T-helper 17 cell (primary cell): ENCODE data around the gene DOCK9. TPM values are rescaled to one million over a fixed set of nuclear protein-coding genes. Genes with fewer than 3 reads are reported as not detected.

Experiments used
- ATAC-seq: fragments of 150-1000 bp; cut with Tn5 transposase; 2 replicates; pipeline ENCODE4 v1.10.0; 2021; ENCODE audit warnings: mild to moderate bottlenecking, moderate library complexity
- DNase-seq, 3 donors: peaks; one replicate each; pipeline versions ENCODE4 v3.0.0 to v3.0.0-alpha.2; 2020 to 2021
- H3K9me3 ChIP-seq: one replicate; pipeline ENCODE4 v1.7.0; 2013; ENCODE audit warnings: low read length, mild to moderate bottlenecking; ENCODE audit not compliant: control insufficient read depth, poor library complexity, severe bottlenecking
- H3K27ac Mint-ChIP-seq: one replicate; pipeline ENCODE4 v1.8.0; 2022; ENCODE audit warnings: mild to moderate bottlenecking, moderate library complexity, mixed read lengths
- H3K27me3 Mint-ChIP-seq: one replicate; pipeline ENCODE4 v1.8.0; 2022; ENCODE audit warnings: mixed read lengths
- H3K36me3 Mint-ChIP-seq: one replicate; pipeline ENCODE4 v1.8.0; 2022; ENCODE audit warnings: low read depth, mixed read lengths
- H3K4me1 Mint-ChIP-seq: one replicate; pipeline ENCODE4 v1.8.0; 2022; ENCODE audit warnings: mild to moderate bottlenecking, mixed read lengths
- H3K4me3 Mint-ChIP-seq: one replicate; pipeline ENCODE4 v1.8.0; 2022; ENCODE audit warnings: mild to moderate bottlenecking, moderate library complexity, mixed read lengths
- total RNA-seq, 4 donors: library from RNA in 2 of 4; stranded (reverse) in 2 of 4; gene quantifications; one replicate each; pipeline ENCODE4 v1.2.3 and lab custom pipeline; 2022 to 2026

The DOCK9 gene
- total RNA-seq, 2 donors from 2014 or later: 95.2 to 119 TPM

DNA sequence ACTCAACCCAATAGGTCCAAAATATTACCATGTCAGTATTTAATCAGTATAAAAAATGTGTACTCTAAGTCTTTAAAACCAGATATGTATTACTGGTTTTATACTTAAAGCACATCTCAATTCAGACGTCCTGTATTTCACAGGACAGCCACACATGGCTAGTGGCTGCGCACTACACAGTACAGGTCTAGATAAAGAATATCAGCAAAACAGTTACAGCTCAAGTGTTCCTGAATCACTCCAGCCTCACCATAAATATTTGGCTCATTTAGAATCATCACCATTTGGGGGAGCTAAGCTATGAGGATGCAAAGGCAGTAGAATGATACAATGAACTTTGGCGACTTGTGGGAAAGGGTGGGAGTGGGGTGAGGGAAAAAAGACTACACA lies 89.0 kb downstream of the DOCK9 start:
- no peaks in the 10 kb centered on the region for H3K9me3 ChIP-seq
- Mint-ChIP-seq H3K4me1 (peaks cover 8% of the 10 kb centered on the region), H3K4me3 (no peak overlapping the region), H3K36me3 (peaks cover 11% of the 10 kb centered on the region), H3K27me3 (no peaks in the 10 kb centered on the region), H3K27ac (no peak overlapping the region)
- DNase-seq: no peak
- ATAC-seq: no peak

DNA sequence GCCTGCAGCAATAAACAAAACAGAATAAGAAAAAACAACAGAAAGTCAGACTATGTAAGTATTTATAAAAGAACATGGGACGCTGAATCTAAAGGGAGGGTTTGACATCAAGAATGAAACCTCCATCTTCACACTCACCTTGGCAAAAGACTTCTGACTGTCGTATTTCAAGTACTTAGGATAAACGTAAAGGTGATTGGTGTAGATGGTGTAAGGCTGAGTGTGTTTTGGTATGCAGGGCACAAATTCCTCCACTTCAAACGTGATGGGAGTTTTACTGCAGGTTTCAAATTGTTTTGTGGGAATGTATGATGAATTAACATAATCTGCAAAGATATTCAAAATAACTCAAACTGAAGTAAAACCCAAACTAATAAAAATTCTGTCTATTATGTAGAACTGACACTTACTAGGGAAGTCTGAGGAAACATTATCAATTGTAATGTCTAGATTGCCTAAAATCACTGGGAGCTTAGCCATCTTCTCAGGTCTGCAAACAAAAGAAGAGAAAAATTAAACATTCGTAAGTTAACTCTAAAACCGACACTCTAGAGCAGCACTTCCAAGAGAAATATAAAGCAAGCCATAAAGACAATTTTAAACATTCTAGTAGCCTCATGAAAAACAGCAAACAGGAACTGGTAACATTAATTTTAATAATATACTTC lies 89.5 kb downstream of the DOCK9 start:
- no peak overlapping the region for H3K27ac Mint-ChIP-seq
- H3K36me3 Mint-ChIP-seq: peaks cover 11% of the 10 kb centered on the region
- DNase-seq: no peak
- no peak for ATAC-seq
- H3K27me3 Mint-ChIP-seq: no peaks in the 10 kb centered on the region
- H3K4me3 Mint-ChIP-seq: no peak overlapping the region
- H3K9me3 ChIP-seq: no peaks in the 10 kb centered on the region
- peaks cover 8% of the 10 kb centered on the region for H3K4me1 Mint-ChIP-seq

DNA sequence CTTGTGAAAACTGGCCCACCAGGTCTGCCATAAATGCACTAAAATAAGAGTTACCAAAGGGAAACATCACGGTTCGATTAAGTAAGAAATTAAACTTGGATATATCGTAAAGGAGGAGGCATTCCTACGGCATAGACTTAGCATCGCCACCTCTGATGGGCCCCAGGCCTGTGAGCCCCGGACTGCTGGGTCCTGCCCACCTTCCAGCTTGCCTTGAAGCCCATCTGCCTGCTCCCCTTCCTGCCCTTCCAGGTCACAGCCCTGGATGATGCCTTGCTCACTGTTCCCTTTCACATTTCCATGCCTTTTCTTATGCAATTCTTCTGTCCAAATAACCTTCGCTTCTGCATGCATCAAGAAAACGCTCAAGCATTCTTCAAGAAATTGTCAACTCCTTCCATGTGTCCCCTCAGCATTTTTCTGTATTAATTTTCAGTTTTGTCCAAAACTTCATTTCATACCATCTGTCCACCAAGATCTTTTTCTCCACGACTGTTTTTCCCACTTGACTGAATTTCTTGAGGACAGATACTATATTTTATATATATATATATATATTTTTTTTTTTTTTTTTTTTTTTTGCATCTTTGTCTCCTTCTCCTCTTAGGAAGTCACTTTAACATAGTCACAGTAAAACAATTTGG lies 91.2 kb downstream of the DOCK9 start:
- Mint-ChIP-seq H3K27ac (no peak overlapping the region), H3K4me1 (peaks cover 5% of the 10 kb centered on the region), H3K4me3 (no peak overlapping the region), H3K27me3 (no peaks in the 10 kb centered on the region), H3K36me3 (peaks cover 15% of the 10 kb centered on the region)
- DNase-seq (no peak), ATAC-seq (no peak)
- no peaks in the 10 kb centered on the region for H3K9me3 ChIP-seq

DNA sequence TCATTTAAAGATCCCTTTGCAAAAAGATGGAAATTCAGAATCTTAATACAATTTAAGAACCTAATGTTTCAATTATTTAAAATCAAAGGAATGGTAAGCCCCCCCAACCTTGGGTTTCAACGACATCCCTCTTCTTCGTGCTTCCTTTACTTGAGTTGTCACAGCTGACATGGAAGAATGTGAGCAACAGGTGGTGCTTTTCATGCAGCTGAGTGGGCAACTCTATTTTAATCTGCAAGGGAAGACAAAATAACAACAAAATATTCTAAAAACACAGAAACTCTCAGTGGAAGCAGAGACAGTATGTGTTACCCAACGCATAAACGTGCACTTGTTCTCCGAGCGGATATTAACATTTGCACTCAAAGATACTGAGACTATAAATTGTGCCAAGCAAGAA lies 92.3 kb downstream of the DOCK9 start:
- ATAC-seq (no peak), DNase-seq (no peak)
- Mint-ChIP-seq H3K27me3 (no peaks in the 10 kb centered on the region), H3K36me3 (peaks cover 20% of the 10 kb centered on the region), H3K4me1 (peaks cover 5% of the 10 kb centered on the region), H3K4me3 (no peak overlapping the region), H3K27ac (no peak overlapping the region)
- H3K9me3 ChIP-seq: no peaks in the 10 kb centered on the region

DNA sequence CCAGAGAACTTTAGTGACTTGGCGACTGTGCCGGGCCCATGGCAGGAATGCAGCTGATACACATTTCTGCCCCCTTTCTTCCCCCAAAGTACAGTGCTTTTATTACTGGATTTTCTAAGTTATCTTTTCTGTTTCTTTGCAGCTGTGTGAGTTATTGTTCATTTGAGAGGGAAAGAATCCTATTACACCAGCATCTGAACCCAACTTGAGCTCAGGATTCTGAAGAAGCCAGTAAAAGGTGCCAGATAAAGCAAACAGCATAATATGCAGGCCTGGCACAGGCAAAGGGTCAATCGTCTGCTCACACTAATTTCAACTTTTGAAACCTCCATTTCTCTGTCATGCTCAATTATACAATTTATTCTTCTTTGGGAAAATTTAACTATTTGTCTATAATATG lies 93.9 kb downstream of the DOCK9 start:
- Mint-ChIP-seq H3K36me3 (peaks cover 26% of the 10 kb centered on the region), H3K27ac (no peak overlapping the region), H3K4me3 (no peak overlapping the region), H3K27me3 (no peaks in the 10 kb centered on the region), H3K4me1 (peaks cover 3% of the 10 kb centered on the region)
- no peak for ATAC-seq
- no peaks in the 10 kb centered on the region for H3K9me3 ChIP-seq
- DNase-seq: no peak

DNA sequence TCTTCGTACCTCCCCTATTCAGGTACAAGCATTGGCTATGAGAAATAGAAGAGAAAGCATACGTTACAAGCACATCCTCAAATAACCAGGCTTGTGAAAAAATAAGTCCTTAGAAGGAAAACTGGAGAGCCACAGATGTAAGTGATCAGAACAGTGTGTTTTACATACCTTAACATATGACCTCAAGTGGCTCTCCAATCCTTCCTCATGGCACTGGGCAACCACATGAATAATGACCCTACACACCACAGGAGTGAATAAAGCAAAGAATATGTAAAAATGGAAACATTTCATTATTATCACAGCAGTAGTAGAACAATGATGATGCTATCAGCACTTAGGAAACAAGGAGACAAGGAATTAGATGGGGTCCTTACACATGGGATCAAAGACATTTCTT lies 96.5 kb downstream of the DOCK9 start:
- no peaks in the 10 kb centered on the region for H3K27me3 Mint-ChIP-seq
- H3K36me3 Mint-ChIP-seq: peaks cover 29% of the 10 kb centered on the region
- H3K4me1 Mint-ChIP-seq: peaks cover 10% of the 10 kb centered on the region
- no peak for DNase-seq
- ATAC-seq: no peak
- H3K9me3 ChIP-seq: no peaks in the 10 kb centered on the region
- H3K27ac Mint-ChIP-seq: no peak overlapping the region
- H3K4me3 Mint-ChIP-seq: no peak overlapping the region

DNA sequence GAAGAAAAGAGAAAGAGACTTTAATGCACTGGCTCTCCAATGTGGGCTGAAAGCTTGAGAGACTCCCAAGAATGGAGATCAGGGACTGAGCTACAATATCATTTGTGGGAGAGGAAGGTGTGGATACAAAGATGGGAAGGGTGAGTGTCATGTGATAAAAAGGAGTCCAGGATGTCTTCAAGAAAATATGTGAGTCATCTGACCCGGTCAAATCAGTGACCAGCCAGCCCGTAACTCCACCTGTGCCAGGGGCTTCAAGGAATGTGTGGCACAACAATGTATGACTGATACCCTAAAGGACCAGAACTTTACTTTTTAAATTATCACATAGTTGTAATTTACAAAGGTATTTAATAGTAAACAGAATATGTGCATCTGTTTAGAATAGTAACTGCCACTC lies 97.2 kb downstream of the DOCK9 start:
- Mint-ChIP-seq H3K36me3 (peaks cover 29% of the 10 kb centered on the region), H3K4me3 (no peak overlapping the region), H3K27me3 (no peaks in the 10 kb centered on the region), H3K27ac (peak overlapping the region; percentile 37), H3K4me1 (peaks cover 11% of the 10 kb centered on the region)
- no peaks in the 10 kb centered on the region for H3K9me3 ChIP-seq
- ATAC-seq (no peak), DNase-seq (no peak)

DNA sequence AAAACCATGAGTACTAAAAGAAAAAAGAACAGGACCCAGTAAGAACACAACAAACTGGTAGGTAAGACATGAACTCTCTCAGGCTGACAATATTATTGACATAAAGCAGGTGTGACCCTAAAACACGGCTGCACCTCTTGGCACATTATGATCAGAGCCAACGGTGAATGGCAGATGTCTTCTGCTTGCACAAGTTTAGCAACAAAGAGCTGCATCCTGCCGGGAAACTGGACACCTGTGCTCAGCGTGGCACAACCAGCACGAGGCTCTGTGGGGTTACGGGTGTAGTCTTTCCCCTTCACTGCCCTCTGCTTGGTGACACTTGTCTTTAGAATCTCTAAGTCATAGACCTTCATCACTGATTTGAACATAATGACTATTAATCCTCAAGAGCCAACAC lies 97.9 kb downstream of the DOCK9 start:
- Mint-ChIP-seq H3K4me1 (peaks cover 16% of the 10 kb centered on the region), H3K36me3 (peaks cover 31% of the 10 kb centered on the region), H3K27ac (peak overlapping the region; percentile 37), H3K4me3 (no peak overlapping the region), H3K27me3 (no peaks in the 10 kb centered on the region)
- ATAC-seq (no peak), DNase-seq (no peak)
- H3K9me3 ChIP-seq: no peaks in the 10 kb centered on the region

DNA sequence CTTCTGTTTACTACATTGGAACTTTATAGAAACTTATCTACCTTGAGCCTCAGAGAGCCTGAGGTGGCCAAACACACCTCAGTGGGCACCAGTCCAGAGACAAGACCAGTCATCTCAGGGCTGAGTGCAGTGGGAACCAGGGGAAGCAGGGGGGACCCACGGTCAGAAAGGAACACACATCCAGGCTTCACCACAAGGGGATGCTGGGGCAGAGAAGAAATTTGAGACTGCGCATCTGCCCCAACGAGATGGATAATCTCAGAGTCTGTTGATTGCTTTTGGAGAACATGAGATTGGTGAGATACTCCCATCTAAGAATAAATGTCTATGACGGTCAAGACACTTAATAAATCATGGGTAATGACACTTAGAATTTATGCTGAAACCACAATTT lies 98.7 kb downstream of the DOCK9 start:
- no peak for ATAC-seq
- Mint-ChIP-seq H3K4me1 (peaks cover 22% of the 10 kb centered on the region), H3K36me3 (peaks cover 33% of the 10 kb centered on the region), H3K27me3 (no peaks in the 10 kb centered on the region), H3K27ac (peak overlapping the region; percentile 37), H3K4me3 (no peak overlapping the region)
- no peak for DNase-seq
- no peaks in the 10 kb centered on the region for H3K9me3 ChIP-seq

DNA sequence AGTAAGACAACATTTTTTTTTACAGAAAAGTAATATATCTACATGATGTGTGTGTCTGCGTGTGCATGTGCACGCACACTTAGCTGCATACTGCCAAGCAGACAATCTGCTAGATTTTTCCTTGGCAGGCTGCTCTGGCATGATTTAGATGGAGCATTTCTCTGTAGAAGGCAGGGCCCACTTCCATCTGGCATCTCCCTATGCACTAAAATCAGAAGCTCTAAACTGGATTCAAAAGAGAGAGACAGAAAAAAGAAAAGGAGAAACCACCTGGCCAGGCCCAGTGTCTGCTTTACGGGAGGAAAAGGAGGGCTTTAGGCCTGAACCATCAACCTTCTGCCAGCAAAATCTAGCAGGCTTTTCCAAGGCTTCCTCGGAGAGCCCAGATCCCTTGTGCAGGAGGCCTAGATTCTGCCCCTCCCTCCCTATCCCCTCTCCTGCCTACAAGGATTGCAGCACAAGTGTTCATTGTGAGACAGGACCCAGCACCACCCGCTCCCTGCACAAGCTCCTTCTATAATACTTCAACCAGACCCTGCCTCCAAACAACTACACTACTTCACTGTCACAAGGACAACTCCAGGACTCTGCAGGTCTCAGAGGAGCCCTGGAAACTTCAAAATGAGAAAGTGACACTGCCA lies 99.3 kb downstream of the DOCK9 start:
- ATAC-seq (no peak), DNase-seq (no peak)
- no peaks in the 10 kb centered on the region for H3K9me3 ChIP-seq
- peaks cover 22% of the 10 kb centered on the region for H3K4me1 Mint-ChIP-seq
- peak overlapping the region; percentile 37 for H3K27ac Mint-ChIP-seq
- H3K36me3 Mint-ChIP-seq: peaks cover 33% of the 10 kb centered on the region
- no peaks in the 10 kb centered on the region for H3K27me3 Mint-ChIP-seq
- H3K4me3 Mint-ChIP-seq: no peak overlapping the region

DNA sequence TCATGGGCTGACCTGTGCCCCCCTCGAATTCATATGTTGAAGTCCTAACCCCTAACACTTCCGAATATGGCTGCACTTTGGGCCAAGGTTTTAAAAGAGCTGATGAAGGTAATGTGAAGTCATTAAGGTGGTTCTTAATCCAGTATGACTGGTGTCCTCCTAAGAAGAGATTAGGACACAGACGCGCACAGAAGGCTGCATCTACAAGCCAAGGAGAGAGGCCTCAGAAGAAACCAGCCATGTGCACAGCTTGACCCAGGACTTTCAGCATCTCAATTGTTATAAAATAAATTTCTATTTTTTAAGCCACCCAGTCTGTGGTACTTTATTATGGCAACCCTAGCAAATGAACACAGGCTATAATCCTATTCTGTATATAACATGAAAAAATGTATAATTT lies 99.9 kb downstream of the DOCK9 start:
- no peak for DNase-seq
- H3K9me3 ChIP-seq: no peaks in the 10 kb centered on the region
- no peak overlapping the region for H3K4me3 Mint-ChIP-seq
- H3K36me3 Mint-ChIP-seq: peaks cover 37% of the 10 kb centered on the region
- H3K27ac Mint-ChIP-seq: peak overlapping the region; percentile 88
- peaks cover 24% of the 10 kb centered on the region for H3K4me1 Mint-ChIP-seq
- no peaks in the 10 kb centered on the region for H3K27me3 Mint-ChIP-seq
- no peak for ATAC-seq

DNA sequence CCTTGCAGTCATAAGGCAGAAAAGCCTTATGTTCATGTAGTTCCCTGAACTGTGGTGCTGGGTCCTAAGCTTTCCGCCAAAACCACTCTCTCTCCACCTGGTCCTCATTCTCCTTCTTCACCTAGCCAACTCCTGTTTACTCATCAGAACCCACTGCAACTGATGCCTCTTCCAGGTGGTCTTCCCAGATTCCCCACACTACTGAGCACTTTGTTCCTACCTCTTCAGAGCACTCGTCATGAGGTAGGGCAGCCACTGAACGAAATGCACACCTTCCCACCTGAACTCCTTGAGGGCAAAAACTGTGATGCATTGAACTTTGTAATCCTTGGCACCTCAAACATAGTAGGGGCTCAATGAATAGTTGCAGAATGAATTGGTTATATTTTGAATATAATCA lies 100.4 kb downstream of the DOCK9 start:
- H3K27ac Mint-ChIP-seq: peak overlapping the region; percentile 88
- peaks cover 24% of the 10 kb centered on the region for H3K4me1 Mint-ChIP-seq
- DNase-seq (no peak), ATAC-seq (no peak)
- no peak overlapping the region for H3K4me3 Mint-ChIP-seq
- H3K9me3 ChIP-seq: no peaks in the 10 kb centered on the region
- no peaks in the 10 kb centered on the region for H3K27me3 Mint-ChIP-seq
- peaks cover 37% of the 10 kb centered on the region for H3K36me3 Mint-ChIP-seq

DNA sequence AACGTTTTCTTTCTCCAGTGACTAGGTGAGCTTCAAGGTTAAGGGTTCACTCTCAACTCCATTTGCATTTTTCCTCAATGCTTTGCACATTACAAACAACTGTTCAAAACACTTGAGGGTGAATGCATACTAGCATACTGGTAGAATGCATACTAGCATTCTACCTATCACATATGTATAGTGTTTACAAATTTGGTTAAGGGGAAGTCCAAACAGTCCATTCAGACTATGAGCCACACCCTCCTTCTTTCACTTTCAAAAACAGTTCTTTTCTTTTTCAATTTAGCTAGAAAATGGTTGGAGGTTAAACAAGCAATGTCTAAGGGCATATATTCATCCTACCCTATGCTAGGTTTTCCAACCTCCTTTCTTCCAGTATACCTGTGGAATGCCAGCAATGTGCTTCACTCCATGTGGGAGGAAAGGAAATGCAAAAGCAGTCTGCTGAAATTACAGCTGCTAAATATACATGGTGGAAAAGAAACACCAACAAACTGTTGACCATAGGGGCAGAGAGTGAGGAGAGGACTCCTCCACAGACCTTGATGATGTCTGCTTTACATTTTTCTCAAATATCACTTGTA lies 102.6 kb downstream of the DOCK9 start:
- peak; percentile 79 for ATAC-seq
- peaks cover 31% of the 10 kb centered on the region for H3K4me1 Mint-ChIP-seq
- peak overlapping the region; percentile 47 for H3K27ac Mint-ChIP-seq

More for the DNA sequence above, 102.6 kb downstream of the DOCK9 start:
- Mint-ChIP-seq H3K27me3 (no peaks in the 10 kb centered on the region), H3K36me3 (peaks cover 29% of the 10 kb centered on the region), H3K4me3 (peak overlapping the region; percentile 46)
- DNase-seq: no peak
- H3K9me3 ChIP-seq: no peaks in the 10 kb centered on the region
